Measurements from ENCODE around the gene FAM20C. TPM values are rescaled to one million over a fixed set of nuclear protein-coding genes. Genes with fewer than 3 reads are reported as not detected.

The FAM20C gene
- total and polyA plus RNA-seq, 2 donors (not counting 3 experiments of a cell fraction or from before 2014, with no cell fraction given) = 14.2 to 34.5 TPM

DNA sequence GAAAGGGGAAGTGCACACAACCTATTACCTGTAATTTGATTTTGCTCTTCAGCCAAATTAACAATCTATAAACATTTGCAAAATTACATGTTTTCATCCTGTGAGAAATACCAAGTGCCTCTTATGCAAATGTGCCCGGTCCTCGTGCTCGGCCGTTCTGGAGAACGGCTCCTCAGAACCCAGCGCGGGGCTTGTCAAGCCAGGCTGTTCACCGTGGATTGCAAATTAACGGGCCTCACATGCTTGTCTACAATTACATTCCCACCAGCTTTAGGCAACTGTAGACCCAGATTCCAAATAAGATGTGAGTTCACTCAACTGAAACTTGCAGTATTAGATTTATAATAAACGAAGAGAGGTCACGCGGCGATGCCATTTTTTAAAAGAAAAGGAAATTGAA, 106.4 kb downstream of the FAM20C start:
- ChIA-PET POLR2A (no interaction called here), CTCF (no interaction called here)
- H3K27ac ChIP-seq (ENCODE audit: insufficient read depth, low read depth, low read length) = no peak overlapping the region
- H3K27me3 ChIP-seq (ENCODE audit: control insufficient read depth in 2 of 2, insufficient read depth in 2 of 2, low read length in 2 of 2) = peaks cover 0 to 2% of the 10 kb centered on the region in 2 experiments
- no peaks in the 10 kb centered on the region for H3K79me2 ChIP-seq (ENCODE audit: control insufficient read depth, insufficient read depth, low read length)
- H3K4me3 ChIP-seq (replicated peaks in 1 of 3; ENCODE audit: insufficient read depth in 1 of 3, low read depth in 1 of 3, low read length in 3 of 3) = no peak overlapping the region
- H3K36me3 ChIP-seq (ENCODE audit: control insufficient read depth in 2 of 2, extremely low read depth in 1 of 2, insufficient read depth in 2 of 2, low read length in 2 of 2) = no peaks in the 10 kb centered on the region
- dilution Hi-C loops (cut with MboI; ENCODE audit: extremely low pct_ligation_motif_present, low sequenced_read_pairs) (no loop called here), intact Hi-C loops (cut with micrococcal nuclease) (no loop called here)
- no peaks in the 10 kb centered on the region for H4K20me1 ChIP-seq (replicated peaks; ENCODE audit: control insufficient read depth, extremely low read depth, insufficient read depth, low read length)
- no peak for FAIRE-seq
- TF ChIP-seq, protein P1, sequence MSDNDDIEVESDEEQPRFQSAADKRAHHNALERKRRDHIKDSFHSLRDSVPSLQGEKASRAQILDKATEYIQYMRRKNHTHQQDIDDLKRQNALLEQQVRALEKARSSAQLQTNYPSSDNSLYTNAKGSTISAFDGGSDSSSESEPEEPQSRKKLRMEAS (IDR thresholded peaks at IDR 0.05; ENCODE audit: insufficient read depth, insufficient read length) = no peak
- no peak for TF ChIP-seq GATA2 (IDR thresholded peaks at IDR 0.05; ENCODE audit: insufficient read depth, insufficient read length, low read depth, low read length)
- H2AFZ ChIP-seq (ENCODE audit: low read depth, low read length) = no peak overlapping the region
- no peaks in the 10 kb centered on the region for H3K4me1 ChIP-seq (ENCODE audit: control insufficient read depth, extremely low read depth, insufficient read depth, low read length)
- no peak for DNase-seq (ENCODE audit: low read depth, low spot score)
- H3K9ac ChIP-seq (replicated peaks; ENCODE audit: extremely low read depth, insufficient read depth, low read length) = no peak overlapping the region
- BruUV-seq (replicated peaks) = no TSS peak
- no peaks in the 10 kb centered on the region for H3K9me3 ChIP-seq (replicated peaks; ENCODE audit: control insufficient read depth, insufficient read depth, low read length)
- no peak overlapping the region for H3K4me2 ChIP-seq (ENCODE audit: insufficient read depth, low read length)
- no peaks in the 10 kb centered on the region for H3K9me1 ChIP-seq (replicated peaks; ENCODE audit: control insufficient read depth, extremely low read depth, insufficient read depth, low read length)

DNA sequence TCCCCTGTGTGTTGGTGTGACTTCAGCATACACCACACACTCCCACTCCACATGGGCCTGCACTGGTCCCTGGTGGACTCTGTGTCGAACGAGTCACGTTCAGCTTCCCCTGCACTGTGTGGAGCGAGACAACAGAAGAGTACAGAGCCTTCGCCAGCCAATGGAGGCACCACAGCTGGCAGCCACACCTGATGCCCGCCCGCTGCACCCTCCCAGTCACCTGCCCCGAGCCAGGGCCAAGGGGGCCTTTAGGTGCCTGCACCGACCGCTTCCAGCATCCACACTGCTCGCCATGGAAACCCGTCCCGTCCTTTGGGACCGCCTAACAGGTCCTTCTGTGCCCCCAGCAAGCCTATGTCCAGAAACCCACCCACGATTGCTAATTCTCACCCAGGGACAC, 106.8 kb downstream of the FAM20C start:
- CTCF ChIA-PET = no interaction called here
- Histone ChIP-seq H2AFZ (ENCODE audit: low read depth, low read length) (no peak overlapping the region), H3K4me2 (ENCODE audit: insufficient read depth, low read length) (no peak overlapping the region), H3K4me3 (replicated peaks in 1 of 3; ENCODE audit: insufficient read depth in 1 of 3, low read depth in 1 of 3, low read length in 3 of 3) (no peak overlapping the region), H4K20me1 (replicated peaks; ENCODE audit: control insufficient read depth, extremely low read depth, insufficient read depth, low read length) (no peaks in the 10 kb centered on the region), H3K4me1 (ENCODE audit: control insufficient read depth, extremely low read depth, insufficient read depth, low read length) (no peaks in the 10 kb centered on the region), H3K9me1 (replicated peaks; ENCODE audit: control insufficient read depth, extremely low read depth, insufficient read depth, low read length) (no peaks in the 10 kb centered on the region), H3K9me3 (replicated peaks; ENCODE audit: control insufficient read depth, insufficient read depth, low read length) (no peaks in the 10 kb centered on the region), H3K9ac (replicated peaks; ENCODE audit: extremely low read depth, insufficient read depth, low read length) (no peak overlapping the region), H3K36me3 (ENCODE audit: control insufficient read depth in 2 of 2, extremely low read depth in 1 of 2, insufficient read depth in 2 of 2, low read length in 2 of 2) (no peaks in the 10 kb centered on the region), H3K27ac (ENCODE audit: insufficient read depth, low read depth, low read length) (no peak overlapping the region), H3K27me3 (ENCODE audit: control insufficient read depth in 2 of 2, insufficient read depth in 2 of 2, low read length in 2 of 2) (no peaks in the 10 kb centered on the region), H3K79me2 (ENCODE audit: control insufficient read depth, insufficient read depth, low read length) (no peaks in the 10 kb centered on the region)
- FAIRE-seq (no peak), DNase-seq (ENCODE audit: low read depth, low spot score) (no peak)
- TF ChIP-seq, protein P2, sequence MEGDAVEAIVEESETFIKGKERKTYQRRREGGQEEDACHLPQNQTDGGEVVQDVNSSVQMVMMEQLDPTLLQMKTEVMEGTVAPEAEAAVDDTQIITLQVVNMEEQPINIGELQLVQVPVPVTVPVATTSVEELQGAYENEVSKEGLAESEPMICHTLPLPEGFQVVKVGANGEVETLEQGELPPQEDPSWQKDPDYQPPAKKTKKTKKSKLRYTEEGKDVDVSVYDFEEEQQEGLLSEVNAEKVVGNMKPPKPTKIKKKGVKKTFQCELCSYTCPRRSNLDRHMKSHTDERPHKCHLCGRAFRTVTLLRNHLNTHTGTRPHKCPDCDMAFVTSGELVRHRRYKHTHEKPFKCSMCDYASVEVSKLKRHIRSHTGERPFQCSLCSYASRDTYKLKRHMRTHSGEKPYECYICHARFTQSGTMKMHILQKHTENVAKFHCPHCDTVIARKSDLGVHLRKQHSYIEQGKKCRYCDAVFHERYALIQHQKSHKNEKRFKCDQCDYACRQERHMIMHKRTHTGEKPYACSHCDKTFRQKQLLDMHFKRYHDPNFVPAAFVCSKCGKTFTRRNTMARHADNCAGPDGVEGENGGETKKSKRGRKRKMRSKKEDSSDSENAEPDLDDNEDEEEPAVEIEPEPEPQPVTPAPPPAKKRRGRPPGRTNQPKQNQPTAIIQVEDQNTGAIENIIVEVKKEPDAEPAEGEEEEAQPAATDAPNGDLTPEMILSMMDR (IDR thresholded peaks at IDR 0.05; ENCODE audit: extremely low read depth in 1 of 2, insufficient read depth in 1 of 2, low read depth in 1 of 2, low read length in 2 of 2) = no peak
- no peak for TF ChIP-seq POLR2A (IDR thresholded peaks at IDR 0.05; ENCODE audit: low read depth, low read length)
- dilution Hi-C loops (cut with MboI; ENCODE audit: extremely low pct_ligation_motif_present, low sequenced_read_pairs) (no loop called here), intact Hi-C loops (cut with micrococcal nuclease) (no loop called here)
- BruUV-seq (replicated peaks) = no TSS peak
- POLR2A ChIA-PET = no interaction called here
